Measurements from ENCODE around the gene MPHOSPH6. TPM values are rescaled to one million over a fixed set of nuclear protein-coding genes. Genes with fewer than 3 reads are reported as not detected.

MPHOSPH6 gene
- total and polyA plus RNA-seq, 2 of the 13 experiments (the other 11 are each of a cell fraction or from before 2014, with no cell fraction given) = 28.4 to 76.4 TPM

DNA sequence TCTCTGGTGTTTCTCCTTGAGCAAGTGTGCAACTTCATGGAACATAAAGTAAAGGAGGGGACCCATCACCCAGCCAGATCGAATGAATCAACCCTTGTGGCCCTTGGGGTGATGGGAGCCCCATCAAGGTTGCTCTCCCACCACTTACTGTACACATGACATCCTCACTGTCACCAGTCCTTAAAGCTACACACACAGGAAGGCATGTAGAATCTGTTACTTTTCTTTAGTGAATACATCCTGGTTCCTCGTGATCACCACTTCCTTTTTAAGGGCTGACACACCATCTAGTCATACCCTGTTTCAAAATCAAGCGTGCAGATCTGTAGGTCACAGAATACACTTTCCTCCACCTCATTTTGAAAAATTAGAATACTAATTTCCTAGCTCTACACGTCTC lies 22.6 kb upstream of the MPHOSPH6 start:
- Histone ChIP-seq H3K4me3 (replicated peaks in 1 of 3; ENCODE audit: insufficient read depth in 1 of 3, low read depth in 2 of 3, low read length in 3 of 3) (no peak overlapping the region), H3K4me1 (ENCODE audit: insufficient read depth, low read length) (peaks cover 9% of the 10 kb centered on the region; the same call in 1 of the 2 replicates), H3K79me2 (ENCODE audit: insufficient read depth, low read length) (no peaks in the 10 kb centered on the region), H4K20me1 (ENCODE audit: insufficient read depth, low read length) (no peaks in the 10 kb centered on the region), H2AFZ (ENCODE audit: low read length) (no peak overlapping the region), H3K27ac (ENCODE audit: extremely low read length, insufficient read depth, low read length) (no peak overlapping the region), H3K4me2 (ENCODE audit: low read depth, low read length) (no peak overlapping the region), H3K9ac (ENCODE audit: insufficient read depth, low read depth, low read length) (no peak overlapping the region), H3K27me3 (ENCODE audit: control insufficient read depth in 1 of 2, insufficient read depth in 2 of 2, low read length in 2 of 2) (no peaks in the 10 kb centered on the region; a peak in 2 of 5 replicates), H3K9me3 (ENCODE audit: low read length) (no peaks in the 10 kb centered on the region), H3K36me3 (replicated peaks in 1 of 2; ENCODE audit: control insufficient read depth in 1 of 2, insufficient read depth in 2 of 2, low read length in 2 of 2) (no peaks in the 10 kb centered on the region)
- TF ChIP-seq ESRRA (CRISPR knock-in tag; IDR thresholded peaks at IDR 0.05; ENCODE audit: low read depth) = no peak
- TF ChIP-seq, protein P1, sequence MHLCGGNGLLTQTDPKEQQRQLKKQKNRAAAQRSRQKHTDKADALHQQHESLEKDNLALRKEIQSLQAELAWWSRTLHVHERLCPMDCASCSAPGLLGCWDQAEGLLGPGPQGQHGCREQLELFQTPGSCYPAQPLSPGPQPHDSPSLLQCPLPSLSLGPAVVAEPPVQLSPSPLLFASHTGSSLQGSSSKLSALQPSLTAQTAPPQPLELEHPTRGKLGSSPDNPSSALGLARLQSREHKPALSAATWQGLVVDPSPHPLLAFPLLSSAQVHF (CRISPR knock-in tag; IDR thresholded peaks at IDR 0.05) = no peak
- TF ChIP-seq HOXA9 (CRISPR knock-in tag; IDR thresholded peaks at IDR 0.05; ENCODE audit: borderline replicate concordance) = no peak
- no peak for TF ChIP-seq CHD2 (IDR thresholded peaks at IDR 0.05; ENCODE audit: low read depth, low read length)
- TF ChIP-seq PTBP1 (IDR thresholded peaks at IDR 0.05; ENCODE audit: low read depth, low read length, poor library complexity, severe bottlenecking) = no peak
- no peak for TF ChIP-seq SATB2 (CRISPR knock-in tag; IDR thresholded peaks at IDR 0.05)
- TF ChIP-seq ZNF672 (CRISPR knock-in tag; IDR thresholded peaks at IDR 0.05) = no peak
- no peak for TF ChIP-seq MED13 (CRISPR knock-in tag; IDR thresholded peaks at IDR 0.05)
- TF ChIP-seq, protein P2, sequence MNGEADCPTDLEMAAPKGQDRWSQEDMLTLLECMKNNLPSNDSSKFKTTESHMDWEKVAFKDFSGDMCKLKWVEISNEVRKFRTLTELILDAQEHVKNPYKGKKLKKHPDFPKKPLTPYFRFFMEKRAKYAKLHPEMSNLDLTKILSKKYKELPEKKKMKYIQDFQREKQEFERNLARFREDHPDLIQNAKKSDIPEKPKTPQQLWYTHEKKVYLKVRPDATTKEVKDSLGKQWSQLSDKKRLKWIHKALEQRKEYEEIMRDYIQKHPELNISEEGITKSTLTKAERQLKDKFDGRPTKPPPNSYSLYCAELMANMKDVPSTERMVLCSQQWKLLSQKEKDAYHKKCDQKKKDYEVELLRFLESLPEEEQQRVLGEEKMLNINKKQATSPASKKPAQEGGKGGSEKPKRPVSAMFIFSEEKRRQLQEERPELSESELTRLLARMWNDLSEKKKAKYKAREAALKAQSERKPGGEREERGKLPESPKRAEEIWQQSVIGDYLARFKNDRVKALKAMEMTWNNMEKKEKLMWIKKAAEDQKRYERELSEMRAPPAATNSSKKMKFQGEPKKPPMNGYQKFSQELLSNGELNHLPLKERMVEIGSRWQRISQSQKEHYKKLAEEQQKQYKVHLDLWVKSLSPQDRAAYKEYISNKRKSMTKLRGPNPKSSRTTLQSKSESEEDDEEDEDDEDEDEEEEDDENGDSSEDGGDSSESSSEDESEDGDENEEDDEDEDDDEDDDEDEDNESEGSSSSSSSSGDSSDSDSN (CRISPR knock-in tag; IDR thresholded peaks at IDR 0.05) = no peak
- no peak for TF ChIP-seq NFIC (IDR thresholded peaks at IDR 0.05; ENCODE audit: low read length)
- TF ChIP-seq, protein P3, sequence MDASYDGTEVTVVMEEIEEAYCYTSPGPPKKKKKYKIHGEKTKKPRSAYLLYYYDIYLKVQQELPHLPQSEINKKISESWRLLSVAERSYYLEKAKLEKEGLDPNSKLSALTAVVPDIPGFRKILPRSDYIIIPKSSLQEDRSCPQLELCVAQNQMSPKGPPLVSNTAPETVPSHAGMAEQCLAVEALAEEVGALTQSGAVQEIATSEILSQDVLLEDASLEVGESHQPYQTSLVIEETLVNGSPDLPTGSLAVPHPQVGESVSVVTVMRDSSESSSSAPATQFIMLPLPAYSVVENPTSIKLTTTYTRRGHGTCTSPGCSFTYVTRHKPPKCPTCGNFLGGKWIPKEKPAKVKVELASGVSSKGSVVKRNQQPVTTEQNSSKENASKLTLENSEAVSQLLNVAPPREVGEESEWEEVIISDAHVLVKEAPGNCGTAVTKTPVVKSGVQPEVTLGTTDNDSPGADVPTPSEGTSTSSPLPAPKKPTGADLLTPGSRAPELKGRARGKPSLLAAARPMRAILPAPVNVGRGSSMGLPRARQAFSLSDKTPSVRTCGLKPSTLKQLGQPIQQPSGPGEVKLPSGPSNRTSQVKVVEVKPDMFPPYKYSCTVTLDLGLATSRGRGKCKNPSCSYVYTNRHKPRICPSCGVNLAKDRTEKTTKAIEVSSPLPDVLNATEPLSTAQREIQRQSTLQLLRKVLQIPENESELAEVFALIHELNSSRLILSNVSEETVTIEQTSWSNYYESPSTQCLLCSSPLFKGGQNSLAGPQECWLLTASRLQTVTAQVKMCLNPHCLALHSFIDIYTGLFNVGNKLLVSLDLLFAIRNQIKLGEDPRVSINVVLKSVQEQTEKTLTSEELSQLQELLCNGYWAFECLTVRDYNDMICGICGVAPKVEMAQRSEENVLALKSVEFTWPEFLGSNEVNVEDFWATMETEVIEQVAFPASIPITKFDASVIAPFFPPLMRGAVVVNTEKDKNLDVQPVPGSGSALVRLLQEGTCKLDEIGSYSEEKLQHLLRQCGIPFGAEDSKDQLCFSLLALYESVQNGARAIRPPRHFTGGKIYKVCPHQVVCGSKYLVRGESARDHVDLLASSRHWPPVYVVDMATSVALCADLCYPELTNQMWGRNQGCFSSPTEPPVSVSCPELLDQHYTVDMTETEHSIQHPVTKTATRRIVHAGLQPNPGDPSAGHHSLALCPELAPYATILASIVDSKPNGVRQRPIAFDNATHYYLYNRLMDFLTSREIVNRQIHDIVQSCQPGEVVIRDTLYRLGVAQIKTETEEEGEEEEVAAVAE (CRISPR knock-in tag; IDR thresholded peaks at IDR 0.05; ENCODE audit: borderline replicate concordance) = no peak
- TF ChIP-seq, protein P4, sequence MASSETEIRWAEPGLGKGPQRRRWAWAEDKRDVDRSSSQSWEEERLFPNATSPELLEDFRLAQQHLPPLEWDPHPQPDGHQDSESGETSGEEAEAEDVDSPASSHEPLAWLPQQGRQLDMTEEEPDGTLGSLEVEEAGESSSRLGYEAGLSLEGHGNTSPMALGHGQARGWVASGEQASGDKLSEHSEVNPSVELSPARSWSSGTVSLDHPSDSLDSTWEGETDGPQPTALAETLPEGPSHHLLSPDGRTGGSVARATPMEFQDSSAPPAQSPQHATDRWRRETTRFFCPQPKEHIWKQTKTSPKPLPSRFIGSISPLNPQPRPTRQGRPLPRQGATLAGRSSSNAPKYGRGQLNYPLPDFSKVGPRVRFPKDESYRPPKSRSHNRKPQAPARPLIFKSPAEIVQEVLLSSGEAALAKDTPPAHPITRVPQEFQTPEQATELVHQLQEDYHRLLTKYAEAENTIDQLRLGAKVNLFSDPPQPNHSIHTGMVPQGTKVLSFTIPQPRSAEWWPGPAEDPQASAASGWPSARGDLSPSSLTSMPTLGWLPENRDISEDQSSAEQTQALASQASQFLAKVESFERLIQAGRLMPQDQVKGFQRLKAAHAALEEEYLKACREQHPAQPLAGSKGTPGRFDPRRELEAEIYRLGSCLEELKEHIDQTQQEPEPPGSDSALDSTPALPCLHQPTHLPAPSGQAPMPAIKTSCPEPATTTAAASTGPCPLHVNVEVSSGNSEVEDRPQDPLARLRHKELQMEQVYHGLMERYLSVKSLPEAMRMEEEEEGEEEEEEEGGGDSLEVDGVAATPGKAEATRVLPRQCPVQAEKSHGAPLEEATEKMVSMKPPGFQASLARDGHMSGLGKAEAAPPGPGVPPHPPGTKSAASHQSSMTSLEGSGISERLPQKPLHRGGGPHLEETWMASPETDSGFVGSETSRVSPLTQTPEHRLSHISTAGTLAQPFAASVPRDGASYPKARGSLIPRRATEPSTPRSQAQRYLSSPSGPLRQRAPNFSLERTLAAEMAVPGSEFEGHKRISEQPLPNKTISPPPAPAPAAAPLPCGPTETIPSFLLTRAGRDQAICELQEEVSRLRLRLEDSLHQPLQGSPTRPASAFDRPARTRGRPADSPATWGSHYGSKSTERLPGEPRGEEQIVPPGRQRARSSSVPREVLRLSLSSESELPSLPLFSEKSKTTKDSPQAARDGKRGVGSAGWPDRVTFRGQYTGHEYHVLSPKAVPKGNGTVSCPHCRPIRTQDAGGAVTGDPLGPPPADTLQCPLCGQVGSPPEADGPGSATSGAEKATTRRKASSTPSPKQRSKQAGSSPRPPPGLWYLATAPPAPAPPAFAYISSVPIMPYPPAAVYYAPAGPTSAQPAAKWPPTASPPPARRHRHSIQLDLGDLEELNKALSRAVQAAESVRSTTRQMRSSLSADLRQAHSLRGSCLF (CRISPR knock-in tag; IDR thresholded peaks at IDR 0.05; ENCODE audit: borderline replicate concordance) = no peak
- WGBS (ENCODE audit: low lambda C conversion rate) = 3% methylated on average over 4 of the region's 4 CpGs
- CTCF ChIA-PET (ENCODE audit: low intra/inter-chr PET ratio, low total read pairs) = no interaction called here
- intact Hi-C loops (cut with micrococcal nuclease; ENCODE audit: unreplicated experiment) = no loop called here
- ATAC-seq = no peak
- no peak for DNase-seq (ENCODE audit: low spot score)
- FAIRE-seq = no peak
- no TSS peak for BruUV-seq (replicated peaks)
- in situ Hi-C loops (cut with HindIII; ENCODE audit: extremely low pct_ligation_motif_present, low pct_unique_long_range_greater_than_20kb) = no loop called here
- POLR2A ChIA-PET = no interaction called here

Data from HepG2 (cell line).